Activated CD8-positive, alpha-beta T cell treated with anti-CD3 and anti-CD28 coated beads for 36 hours (primary cell): Measurements from ENCODE around the gene GALNS. TPM values are rescaled to one million over a fixed set of nuclear protein-coding genes. Genes with fewer than 3 reads are reported as not detected.

Source experiments
- ATAC-seq: fragments of 200-7000 bp; cut with Tn5 transposase; one replicate; pipeline ENCODE4 v1.10.0; 2021; ENCODE audit warnings: mild to moderate bottlenecking, moderate library complexity
- CTCF ChIA-PET: fragments of 350-600 bp; sonication (Branson Sonifier 250); formaldehyde crosslinking; loops from one replicate; lab custom pipeline; 2021; ENCODE audit warnings: antibody characterized with exemption; lab: Charles Lee
- POLR2A ChIA-PET: fragments of 350-600 bp; sonication (Branson Sonifier 250); formaldehyde crosslinking; loops from one replicate; lab custom pipeline; 2021; ENCODE audit warnings: antibody characterized with exemption; lab: Charles Lee
- DNase-seq: peaks from one replicate; pipeline ENCODE4 v3.0.0-alpha.2; 2020
- H3K27ac Mint-ChIP-seq: one replicate; pipeline ENCODE4 v1.8.0; 2021; ENCODE audit warnings: mild to moderate bottlenecking, mixed read lengths
- H3K27me3 Mint-ChIP-seq: one replicate; pipeline ENCODE4 v1.8.0; 2021; ENCODE audit warnings: mixed read lengths
- H3K36me3 Mint-ChIP-seq: one replicate; pipeline ENCODE4 v1.8.0; 2021; ENCODE audit warnings: low read depth, mixed read lengths
- H3K4me1 Mint-ChIP-seq: one replicate; pipeline ENCODE4 v1.8.0; 2021; ENCODE audit warnings: low read depth, mixed read lengths
- H3K4me3 Mint-ChIP-seq: one replicate; pipeline ENCODE4 v1.8.0; 2021; ENCODE audit warnings: mild to moderate bottlenecking, moderate library complexity, mixed read lengths
- H3K9me3 Mint-ChIP-seq: one replicate; pipeline ENCODE4 v1.8.0; 2021; ENCODE audit warnings: mixed read lengths
- CTCF ChIP-seq: fragments of 200-600 bp; IDR thresholded peaks from one replicate; pipeline ENCODE4 v1.8.0; 2022; ENCODE audit warnings: antibody characterized with exemption, mild to moderate bottlenecking
- intact Hi-C: fragments of 100-400 bp; cut with micrococcal nuclease; formaldehyde crosslinking; loops from one replicate; pipeline ENCODE4 v1.10.0; 2022
- total RNA-seq, 2 experiments: library from RNA; stranded (reverse); gene quantifications; one replicate each; pipeline ENCODE4 v1.2.3, GENCODE V29; 2021

Gene GALNS
- total RNA-seq, 2 experiments from 2014 or later: 24.5 to 25.4 TPM

GRCh38 chr16:88778271-88778525 lies 78.5 kb downstream of the GALNS start:
- H3K4me1 Mint-ChIP-seq: peaks cover 38% of the 10 kb centered on the region
- H3K27ac Mint-ChIP-seq: no peak overlapping the region
- POLR2A ChIA-PET: no interaction called here
- DNase-seq: no peak
- H3K27me3 Mint-ChIP-seq: no peaks in the 10 kb centered on the region
- H3K36me3 Mint-ChIP-seq: no peaks in the 10 kb centered on the region
- CTCF ChIA-PET: interaction anchor here (1.2 kb wide), 1 partner anchor 35 kb away, joined by 3 read pairs; no protein-coding TSS in a partner anchor
- intact Hi-C loops: no loop called here
- no peak overlapping the region for H3K4me3 Mint-ChIP-seq
- TF ChIP-seq CTCF: no peak
- no peak for ATAC-seq
- H3K9me3 Mint-ChIP-seq: no peaks in the 10 kb centered on the region

- ATAC-seq (no peak), DNase-seq (no peak)
- Mint-ChIP-seq H3K27me3 (no peaks in the 10 kb centered on the region), H3K27ac (no peak overlapping the region), H3K9me3 (no peaks in the 10 kb centered on the region), H3K4me3 (no peak overlapping the region), H3K4me1 (peaks cover 33% of the 10 kb centered on the region), H3K36me3 (no peaks in the 10 kb centered on the region)
- no peak for TF ChIP-seq CTCF
- CTCF ChIA-PET: interaction anchor here (1.2 kb wide), 1 partner anchor 35 kb away, joined by 3 read pairs; no protein-coding TSS in a partner anchor
- POLR2A ChIA-PET: no interaction called here
- intact Hi-C loops: no loop called here
Measured at GRCh38 chr16:88777471-88778270, 79.1 kb downstream of the GALNS start.

- ChIA-PET POLR2A (no interaction called here), CTCF (interaction anchor here (0.6 kb wide), 1 partner anchor 8 kb away, joined by 3 read pairs; no protein-coding TSS in a partner anchor)
- DNase-seq (no peak), ATAC-seq (no peak)
- intact Hi-C loops: no loop called here
- Mint-ChIP-seq H3K9me3 (no peaks in the 10 kb centered on the region), H3K27me3 (no peaks in the 10 kb centered on the region), H3K36me3 (no peaks in the 10 kb centered on the region), H3K27ac (no peak overlapping the region), H3K4me1 (peaks cover 18% of the 10 kb centered on the region), H3K4me3 (no peak overlapping the region)
- TF ChIP-seq CTCF: no peak
Measured at GRCh38 chr16:88775825-88776224, 80.9 kb downstream of the GALNS start.

GRCh38 chr16:88774544-88775393 lies 82.0 kb downstream of the GALNS start:
- Mint-ChIP-seq H3K9me3 (no peaks in the 10 kb centered on the region), H3K36me3 (no peaks in the 10 kb centered on the region), H3K27me3 (no peaks in the 10 kb centered on the region), H3K27ac (no peak overlapping the region), H3K4me1 (peaks cover 16% of the 10 kb centered on the region), H3K4me3 (no peak overlapping the region)
- DNase-seq (no peak), ATAC-seq (no peak)
- TF ChIP-seq CTCF: no peak
- intact Hi-C loops: no loop called here
- POLR2A ChIA-PET: no interaction called here
- CTCF ChIA-PET: interaction anchor here (1.2 to 1.5 kb wide), 3 partner anchors 8 to 37 kb away, joined by 3 to 4 read pairs (median 3); no protein-coding TSS in a partner anchor
